EH (cell line): Measurements from ENCODE around the gene MAP1B.

Experiments
- DNase-seq: peaks from one replicate; pipeline ENCODE4 v3.0.0-alpha.2; 2015; ENCODE audit warnings: low read depth

Gene MAP1B

GRCh38 chr5:72133212-72133990, 26.1 kb downstream of the MAP1B start:
- peak; percentile 75 for DNase-seq

DNA sequence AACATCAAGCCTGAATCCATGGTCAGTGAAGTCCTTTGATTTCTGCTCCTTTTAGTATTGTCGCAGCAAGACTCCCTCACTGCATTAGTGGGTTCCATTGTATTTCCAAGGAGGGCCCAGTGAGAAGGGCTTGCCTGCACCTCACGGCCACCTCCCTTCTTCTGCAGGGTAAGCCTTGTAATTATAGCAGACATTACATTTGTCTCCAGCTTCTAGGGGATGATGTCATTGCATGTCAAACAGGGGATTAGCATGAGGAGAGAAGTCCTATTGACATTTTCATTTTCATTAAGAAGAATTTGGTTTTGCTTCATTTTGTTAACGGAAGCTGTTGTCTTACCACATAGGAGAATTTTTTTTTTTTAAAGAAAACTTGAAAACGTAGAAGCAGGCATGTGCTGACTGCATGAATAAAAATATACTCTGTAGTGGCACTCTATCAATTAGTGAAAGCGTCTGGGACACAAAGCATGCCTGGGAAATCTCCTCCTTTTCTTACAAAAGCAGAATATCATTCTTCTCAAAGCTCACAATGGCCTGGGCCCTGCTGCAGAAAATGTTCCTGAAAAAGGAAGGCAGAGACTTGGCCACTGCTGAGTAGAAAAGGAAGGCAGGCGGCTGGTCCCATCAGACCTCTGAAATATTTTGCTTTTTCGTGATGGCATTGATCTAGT, 27.1 kb downstream of the MAP1B start:
- no peak for DNase-seq

- DNase-seq, result peak; percentile 41
These were observed 30.6 kb downstream of the MAP1B start for GRCh38 chr5:72137826-72138409.

DNA sequence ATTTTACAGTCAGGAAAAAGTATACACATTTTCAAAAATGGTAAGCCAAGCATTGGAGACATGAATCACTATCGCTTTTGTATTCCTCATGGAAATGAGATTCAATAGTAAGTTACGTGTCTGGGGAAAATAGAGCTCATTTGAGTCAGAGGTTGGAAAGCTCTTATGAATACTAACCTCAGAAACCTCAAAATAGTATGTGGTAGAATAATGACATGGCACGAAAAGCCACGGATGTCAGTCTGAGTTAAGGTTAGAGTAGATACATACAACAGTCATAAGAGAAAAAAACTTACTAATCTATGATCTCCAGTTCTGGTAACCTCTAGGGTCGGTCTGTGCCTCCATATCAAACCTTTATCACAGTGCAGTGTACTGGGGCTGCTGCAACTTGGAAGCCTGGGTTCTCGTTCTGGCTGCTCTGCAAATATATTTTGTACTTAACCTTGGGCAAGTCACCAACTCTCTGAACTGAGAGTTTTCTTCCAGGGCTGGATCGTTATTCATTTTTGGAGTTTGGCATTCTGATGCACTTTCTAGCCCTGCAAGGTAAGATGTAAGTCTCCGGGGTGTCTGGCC, 31.8 kb downstream of the MAP1B start:
- peak; percentile 96 for DNase-seq

- DNase-seq, result peak; percentile 42
These were observed 33.4 kb downstream of the MAP1B start for GRCh38 chr5:72140711-72141110.

- DNase-seq, result peak; percentile 98
These were observed 34.4 kb downstream of the MAP1B start for GRCh38 chr5:72141440-72142355.

GRCh38 chr5:72144762-72145161, 37.5 kb downstream of the MAP1B start:
- no peak for DNase-seq

GRCh38 chr5:72145348-72145747, 38.1 kb downstream of the MAP1B start:
- no peak for DNase-seq

- DNase-seq, result peak; percentile 76
These were observed 38.8 kb downstream of the MAP1B start for GRCh38 chr5:72146056-72146455.

DNA sequence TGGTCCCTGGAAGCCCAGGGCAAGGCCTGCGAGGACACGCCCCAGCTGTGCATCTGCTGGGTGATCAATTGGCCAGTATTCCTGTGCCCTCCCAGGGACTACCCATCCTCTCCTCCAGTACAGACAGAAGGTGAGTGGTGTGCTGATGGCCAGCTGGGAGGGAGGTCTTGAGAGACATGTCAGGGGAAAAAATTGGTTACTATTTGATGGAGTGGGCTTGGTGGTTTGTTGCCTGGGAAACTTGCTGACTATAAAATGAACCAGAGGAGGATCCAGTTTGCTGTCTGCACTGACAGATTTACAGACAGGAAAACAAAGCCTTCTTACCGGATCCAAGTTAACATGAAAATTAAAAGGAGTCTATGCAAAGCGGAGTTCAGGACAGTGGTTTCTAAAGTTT, 40.3 kb downstream of the MAP1B start:
- no peak for DNase-seq

DNA sequence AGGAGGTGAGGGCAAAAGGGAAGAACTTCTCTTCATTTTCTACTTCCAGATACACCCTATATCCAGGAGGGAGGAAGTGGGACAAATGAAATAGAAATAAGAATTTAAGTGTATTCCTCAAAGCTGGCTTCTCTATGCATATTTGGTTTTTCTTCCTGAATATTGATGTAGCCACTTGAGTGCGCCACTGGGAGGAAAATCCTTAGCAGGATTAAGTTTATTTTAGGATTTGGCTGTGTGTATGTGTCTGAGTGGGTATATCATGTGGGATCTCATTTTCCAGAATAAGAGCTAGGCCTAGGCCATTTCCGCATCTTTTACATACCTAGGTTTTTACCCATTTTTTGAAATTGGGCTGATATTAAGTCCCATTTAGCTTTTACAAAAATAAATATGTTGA, 42.5 kb downstream of the MAP1B start:
- DNase-seq, result no peak

DNA sequence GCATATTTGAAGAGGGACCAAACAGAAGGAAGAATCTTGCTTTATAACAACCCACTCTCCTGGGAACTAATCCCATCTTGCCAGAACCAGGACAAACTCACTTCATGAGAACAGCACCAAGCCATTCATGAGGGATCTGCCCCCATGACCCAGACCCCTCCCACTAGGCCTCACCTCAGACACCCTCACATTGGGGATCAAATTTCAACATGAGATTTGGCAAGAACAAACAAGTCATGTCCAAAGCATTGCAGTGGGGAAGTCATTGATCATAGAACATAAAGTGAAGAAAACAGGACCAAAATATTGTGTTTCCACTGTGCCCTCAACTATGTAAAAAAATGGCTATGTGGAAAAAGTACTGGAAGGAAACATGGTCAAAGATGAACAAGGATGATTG, 43.9 kb downstream of the MAP1B start:
- no peak for DNase-seq

GRCh38 chr5:72151646-72152045, 44.4 kb downstream of the MAP1B start:
- DNase-seq, result peak; percentile 40

- DNase-seq, result peak; percentile 88
These were observed 45.3 kb downstream of the MAP1B start for GRCh38 chr5:72152545-72152944.

DNA sequence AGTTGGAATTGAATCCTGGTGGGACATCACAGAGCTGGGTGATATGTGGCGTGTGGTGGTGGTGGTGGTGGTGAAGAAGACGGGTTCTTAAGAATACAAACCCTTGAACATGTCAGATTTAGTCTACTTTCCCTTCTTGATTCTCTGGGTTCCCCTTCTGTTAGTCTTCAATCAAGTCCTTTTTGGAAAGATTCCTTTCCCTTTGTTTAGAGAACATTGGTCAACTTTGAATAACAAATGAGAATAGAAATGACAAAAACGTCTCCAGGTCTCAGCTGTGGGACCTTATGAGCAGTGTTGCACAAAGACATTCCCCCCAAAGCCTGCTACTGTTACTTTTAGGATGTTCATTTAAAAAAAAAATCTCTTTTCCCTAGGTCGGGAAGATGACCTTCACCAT, 46.3 kb downstream of the MAP1B start:
- DNase-seq, result no peak

- no peak for DNase-seq
These were observed 46.9 kb downstream of the MAP1B start for GRCh38 chr5:72154076-72154756.

- DNase-seq, result peak; percentile 98
These were observed 49.8 kb downstream of the MAP1B start for GRCh38 chr5:72156946-72157624.

- DNase-seq, result peak; percentile 44
These were observed 50.3 kb downstream of the MAP1B start for GRCh38 chr5:72157625-72157962.

DNA sequence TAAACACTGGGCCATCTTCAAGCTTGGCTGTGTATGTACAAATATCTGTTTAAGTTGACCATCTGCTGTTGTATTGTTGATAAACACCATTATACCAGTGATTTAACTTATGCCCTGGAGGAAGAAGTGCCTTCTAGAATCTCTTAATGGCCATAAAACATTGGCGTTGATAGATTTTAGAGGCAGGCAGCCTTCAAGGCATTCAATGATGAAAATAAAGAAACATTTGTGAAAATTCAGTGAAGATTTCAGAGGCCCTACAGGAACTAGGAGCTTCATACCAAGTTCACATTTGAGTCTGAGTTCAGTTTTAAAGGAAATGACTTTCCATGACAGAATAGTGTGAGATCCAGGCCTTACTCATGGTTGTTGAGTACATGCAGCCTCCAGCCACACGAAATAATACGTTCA, 52.2 kb downstream of the MAP1B start:
- DNase-seq, result peak; percentile 65

GRCh38 chr5:72160329-72160728, 53.1 kb downstream of the MAP1B start:
- peak; percentile 93 for DNase-seq

GRCh38 chr5:72160959-72161358, 53.7 kb downstream of the MAP1B start:
- no peak for DNase-seq
